NCI-H1930 (cell line): ENCODE results near the gene PSMD6.

ENCODE experiments used
- DNase-seq, 2 experiments: peaks; one replicate each; lab custom pipeline; 2025; lab: John Stamatoyannopoulos, UW

The PSMD6 gene

GRCh38 chr3:64046592-64046991 is 23.3 kb upstream of the PSMD6 start:
- no peak for DNase-seq

- DNase-seq: no peak
Observed at GRCh38 chr3:64042952-64043351, 19.7 kb upstream of the PSMD6 start.

- no peak for DNase-seq
Observed at GRCh38 chr3:64039981-64040733, 16.9 kb upstream of the PSMD6 start.

- DNase-seq: no peak
Observed at GRCh38 chr3:64039332-64039731, 16.0 kb upstream of the PSMD6 start.

DNA sequence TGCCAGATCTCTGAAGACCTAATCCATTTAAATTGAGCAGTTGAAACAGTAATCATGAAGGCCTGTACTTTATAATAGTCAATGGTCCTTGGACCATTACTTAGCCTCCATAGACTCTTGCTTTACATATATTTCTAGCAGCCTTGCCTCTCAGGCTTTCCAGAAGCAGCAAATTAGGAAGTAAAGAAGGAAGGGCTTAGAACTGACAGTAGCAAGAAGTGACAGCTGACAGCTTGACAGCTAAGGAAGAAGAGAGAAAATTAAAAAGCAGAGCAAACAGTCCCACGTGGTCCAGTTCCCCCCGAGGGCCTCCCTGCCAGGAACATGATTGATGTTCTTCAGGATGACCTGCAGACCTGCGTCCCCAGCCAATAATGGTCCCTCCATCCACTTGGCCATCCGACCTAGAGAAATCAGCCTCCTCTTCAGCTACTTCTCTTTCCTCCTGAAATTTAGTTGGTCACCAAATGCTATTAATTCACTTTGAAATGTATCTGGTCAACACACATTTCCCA is 15.0 kb upstream of the PSMD6 start:
- no peak for DNase-seq

GRCh38 chr3:64037084-64037483 is 13.8 kb upstream of the PSMD6 start:
- no peak for DNase-seq

DNA sequence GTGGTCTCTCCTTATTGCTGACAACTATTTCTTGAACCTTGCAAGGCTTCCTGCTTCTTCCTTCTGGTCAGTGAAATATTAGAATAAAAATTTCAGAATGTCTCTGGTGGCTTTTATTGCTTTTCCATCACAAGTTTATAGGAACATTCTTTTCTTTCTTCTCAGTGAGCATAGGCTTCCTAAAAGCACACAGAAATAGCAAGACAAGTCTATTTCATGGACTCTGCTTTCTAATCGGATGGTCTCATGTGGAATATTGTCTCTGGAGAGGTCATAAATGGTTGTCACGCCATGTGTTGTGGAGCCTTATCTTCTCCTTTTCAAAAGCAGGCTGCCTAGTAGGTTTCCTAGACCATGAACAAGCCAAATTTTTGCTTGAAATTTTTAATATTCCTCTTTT is 9.8 kb upstream of the PSMD6 start:
- no peak for DNase-seq

DNA sequence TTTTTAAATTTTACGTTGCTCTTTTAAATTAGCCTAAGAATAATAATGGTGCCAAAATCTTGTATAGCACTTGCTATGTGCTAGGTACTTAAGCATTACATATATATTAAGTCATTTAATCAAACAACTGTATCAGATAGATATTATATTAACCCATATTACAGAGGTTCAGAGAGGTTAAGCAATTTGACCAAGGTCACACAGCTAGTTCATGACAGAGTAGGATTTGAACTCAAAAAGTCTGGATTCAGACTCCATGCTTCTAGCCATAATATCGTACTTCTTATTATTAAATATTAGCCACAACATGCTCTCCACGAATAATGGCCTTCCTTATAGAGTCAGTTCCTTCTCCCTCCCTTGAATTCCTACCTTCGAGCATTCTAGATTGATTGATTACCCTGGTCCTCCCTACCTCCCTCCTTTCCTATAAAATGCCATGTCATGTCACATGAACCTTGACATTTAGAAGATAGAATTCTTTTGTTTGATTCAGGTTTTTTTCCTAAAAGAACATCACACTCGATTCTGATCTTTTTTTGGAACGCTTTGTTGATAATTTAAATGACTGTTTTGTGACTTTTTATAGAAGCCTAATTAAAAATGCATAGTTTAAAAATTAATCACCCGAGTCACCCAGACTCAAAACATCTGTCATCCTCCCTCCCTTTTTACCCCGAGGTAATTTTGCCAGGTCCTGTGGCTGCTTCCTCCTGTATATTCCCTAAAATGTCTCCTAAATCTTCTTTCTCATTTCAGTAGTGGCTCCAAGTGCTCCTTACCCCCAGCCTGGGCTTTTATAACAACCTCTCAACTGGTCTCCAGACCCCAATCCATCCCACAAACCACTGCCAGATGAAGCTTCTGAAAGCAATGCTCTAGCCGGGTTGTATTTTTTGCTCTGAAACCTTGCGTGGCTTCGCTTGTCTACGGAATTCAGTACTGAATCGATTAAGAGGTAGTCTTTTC is 8.5 kb upstream of the PSMD6 start:
- DNase-seq: no peak

DNA sequence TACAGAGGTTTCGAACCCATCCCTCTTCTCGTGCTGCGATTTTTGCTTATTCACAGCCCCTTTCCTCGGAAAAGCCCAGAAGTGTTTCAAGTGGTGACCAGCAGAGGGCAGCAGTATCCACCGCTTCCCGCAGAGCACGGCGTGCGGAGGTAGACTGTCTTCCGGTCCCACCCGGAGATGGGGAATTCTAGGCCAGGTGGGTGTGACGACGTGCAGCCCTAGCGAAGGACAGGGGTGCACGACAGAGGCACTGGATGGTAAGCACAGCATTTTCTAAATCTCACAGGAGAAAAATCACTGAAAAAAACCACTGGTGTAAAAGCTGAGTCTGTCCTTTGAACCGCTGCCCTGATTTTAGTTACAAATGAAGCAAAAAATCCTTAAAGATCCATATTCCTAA is 7.4 kb upstream of the PSMD6 start:
- DNase-seq: peak; percentile 51 to 68

- no peak for DNase-seq
Observed at GRCh38 chr3:64029287-64029686, 6.0 kb upstream of the PSMD6 start.

GRCh38 chr3:64028754-64029153 is 5.5 kb upstream of the PSMD6 start:
- DNase-seq: no peak

DNA sequence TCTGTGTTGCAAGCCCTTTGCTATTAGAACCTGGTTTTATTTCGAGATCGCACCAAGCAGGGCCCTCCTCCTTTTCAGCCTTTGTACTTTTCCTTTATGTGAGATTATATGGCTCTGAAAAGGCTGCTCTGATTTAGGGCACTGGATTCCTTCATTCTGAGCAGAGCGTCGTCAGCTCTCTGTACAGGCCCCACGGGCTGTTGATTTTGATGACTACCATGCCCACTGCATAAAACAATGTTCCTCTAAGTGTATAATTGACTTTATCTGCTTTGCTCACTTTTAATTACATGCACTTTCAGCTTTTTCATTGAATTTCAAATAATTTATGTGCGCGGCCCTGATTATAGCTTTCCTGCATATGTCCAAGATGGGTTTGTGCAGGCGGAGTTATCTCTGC is 4.4 kb upstream of the PSMD6 start:
- no peak for DNase-seq

DNA sequence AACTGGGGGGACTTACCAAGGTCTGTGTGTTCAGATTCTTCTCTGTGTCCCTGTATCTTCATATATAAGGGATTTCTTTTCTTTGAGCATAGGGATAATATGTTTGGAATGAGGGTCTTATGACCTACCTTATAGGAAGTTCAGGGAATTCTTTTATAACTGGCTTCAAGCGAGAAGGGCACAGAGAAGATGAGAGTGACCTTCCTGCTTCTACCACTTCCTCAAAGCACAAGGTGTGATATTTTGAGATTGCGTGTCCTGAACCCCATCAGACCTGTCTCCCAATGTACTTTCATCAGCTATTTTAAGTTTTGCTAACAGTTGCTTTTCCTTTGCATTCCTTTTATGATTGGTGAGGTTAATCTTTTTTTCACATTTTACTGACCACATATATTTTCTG is 3.1 kb upstream of the PSMD6 start:
- DNase-seq: no peak

DNA sequence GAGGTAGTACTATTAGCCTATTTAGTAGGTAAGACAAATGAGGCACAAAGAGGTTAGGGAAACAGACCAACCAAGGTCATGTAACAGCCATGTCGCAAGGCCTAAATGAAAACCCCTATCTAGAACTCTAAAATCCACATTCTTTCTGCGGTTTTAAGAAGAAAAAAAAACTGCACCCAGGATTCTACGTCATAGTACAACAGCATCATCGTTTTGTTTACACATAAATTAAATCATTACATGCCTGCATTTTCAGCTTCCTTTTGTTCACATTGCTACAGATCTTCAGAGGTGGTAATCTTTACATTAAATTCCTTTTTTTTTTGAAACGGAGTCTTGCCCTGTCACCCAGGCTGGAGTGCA is 548 bp upstream of the PSMD6 start:
- no peak for DNase-seq

DNA sequence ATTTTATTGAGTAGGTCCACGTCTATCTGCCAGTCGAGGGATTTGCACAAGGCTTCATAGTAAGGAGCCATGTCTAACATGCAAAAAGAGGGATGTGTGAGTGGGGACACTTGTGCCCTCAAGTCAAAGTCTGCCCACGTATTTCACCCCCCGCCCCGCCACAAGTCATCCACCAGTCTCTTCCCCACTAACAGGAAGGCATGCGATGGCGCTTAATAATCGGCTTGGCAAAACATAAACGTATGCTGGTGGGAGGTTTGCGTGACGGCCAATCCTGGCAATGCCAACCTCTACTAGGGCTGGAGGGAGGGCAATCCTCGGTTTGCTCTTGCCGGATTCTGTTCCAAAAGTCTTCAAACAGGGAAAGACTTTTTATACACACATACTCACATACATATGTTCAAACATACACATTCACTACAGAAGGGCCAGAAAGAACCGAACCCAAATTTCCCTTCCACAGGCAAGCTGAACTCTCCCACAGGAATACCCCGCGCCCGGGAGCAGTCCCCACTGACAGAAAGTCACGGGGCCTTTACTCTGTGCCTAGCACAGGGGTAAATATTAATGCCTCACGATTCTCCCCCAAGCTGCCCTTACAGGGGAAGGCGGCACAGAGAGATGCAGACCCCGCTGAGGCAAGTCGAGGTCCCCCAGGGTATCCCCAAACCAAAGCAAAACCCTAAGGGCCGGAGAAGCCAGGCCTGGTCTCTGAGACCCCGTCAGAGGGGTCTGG is 675 bp downstream of the PSMD6 start:
- DNase-seq: no peak

DNA sequence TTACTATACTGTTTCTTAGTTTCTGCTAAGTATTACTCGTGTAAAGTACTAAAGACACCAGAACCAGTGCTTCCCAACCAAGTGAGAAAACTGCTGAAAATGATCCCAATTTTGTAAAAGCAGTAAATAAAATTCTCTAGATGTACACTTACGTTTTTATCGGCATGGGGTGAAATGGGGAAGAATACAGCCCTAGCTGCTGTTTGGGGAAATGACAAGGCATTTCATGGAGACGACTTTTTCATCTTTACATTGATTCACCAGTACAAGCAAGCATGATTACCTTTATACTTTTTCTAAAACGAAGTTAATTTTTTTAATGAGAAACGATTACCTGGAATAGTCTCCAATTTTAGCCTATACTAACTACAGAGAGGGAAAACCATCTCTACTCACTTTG is 1.4 kb downstream of the PSMD6 start:
- no peak for DNase-seq

DNA sequence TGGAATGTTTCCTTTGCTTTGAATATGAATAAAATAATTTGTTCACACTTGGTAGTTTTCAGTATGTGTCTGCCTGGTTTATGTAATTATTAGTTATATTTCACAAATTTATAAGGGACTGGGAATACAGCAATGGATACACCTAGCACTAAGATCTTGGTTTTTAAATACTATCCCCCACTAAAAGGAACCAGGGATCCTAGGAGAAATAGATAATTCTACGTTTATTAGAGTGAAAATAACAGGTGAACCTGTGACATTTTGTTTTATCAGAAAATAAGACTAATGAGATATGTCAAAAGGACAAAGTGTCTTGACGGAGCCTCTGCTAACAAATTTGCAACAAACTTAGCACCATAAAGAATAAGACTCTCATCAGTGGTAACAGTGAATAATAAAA is 3.4 kb downstream of the PSMD6 start:
- no peak for DNase-seq

DNA sequence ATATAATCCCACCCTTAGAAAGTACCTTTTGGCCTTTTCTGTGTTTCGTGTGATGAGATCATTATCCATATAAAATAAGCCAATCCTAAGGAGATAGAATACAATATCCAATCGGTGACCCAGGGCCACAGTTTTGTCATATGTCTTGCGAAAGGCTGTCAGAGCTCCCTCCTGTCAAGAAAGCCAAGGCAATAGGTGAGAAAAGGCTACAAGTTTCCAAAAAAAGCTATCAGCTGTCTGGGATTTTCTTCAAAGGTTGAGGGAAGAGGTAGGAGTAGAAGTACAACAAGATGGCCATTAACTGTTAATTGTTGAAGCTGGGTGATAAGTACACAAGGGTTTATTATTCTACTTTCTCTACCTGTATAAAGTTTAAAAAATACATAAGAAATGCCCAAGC is 4.0 kb downstream of the PSMD6 start:
- no peak for DNase-seq

- no peak for DNase-seq
Observed at GRCh38 chr3:64016941-64017620, 6.2 kb downstream of the PSMD6 start.

DNA sequence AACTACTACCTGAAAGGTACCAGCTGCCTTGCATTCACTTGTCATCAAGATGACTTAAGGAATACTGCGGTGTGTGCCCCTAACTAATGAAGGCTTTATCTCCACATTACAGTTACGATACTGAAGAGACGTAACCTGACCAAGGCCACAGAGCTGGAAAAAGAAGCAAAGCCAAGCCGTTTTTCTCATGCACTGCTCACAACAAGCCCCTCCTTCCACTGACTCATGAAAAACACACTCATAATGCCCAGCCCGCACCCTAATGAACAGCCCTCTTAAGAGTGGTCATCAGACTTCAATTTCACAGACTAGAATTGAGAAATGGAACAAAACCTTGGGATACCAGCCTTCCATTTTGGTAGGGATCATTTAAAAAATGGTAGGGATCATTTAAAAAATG is 11.6 kb downstream of the PSMD6 start:
- no peak for DNase-seq

DNA sequence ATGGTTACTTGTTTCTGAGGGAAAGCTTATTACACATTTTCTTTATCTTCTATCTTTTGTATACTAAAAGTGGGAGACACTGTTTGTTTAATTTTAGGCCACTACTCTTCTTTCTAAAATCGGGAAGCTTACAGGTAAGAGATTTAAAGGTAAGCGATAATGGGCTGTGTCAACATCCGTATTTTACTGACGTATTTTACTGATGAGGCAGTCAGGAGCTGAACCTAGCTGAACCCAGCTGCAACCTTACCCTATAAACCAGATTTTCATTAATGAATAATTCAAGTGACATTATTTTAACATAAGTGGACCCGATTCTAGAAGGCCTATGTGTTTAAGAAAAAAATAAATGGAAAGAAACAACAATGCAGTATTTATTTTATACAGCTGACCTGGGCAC is 13.1 kb downstream of the PSMD6 start:
- no peak for DNase-seq

GRCh38 chr3:64009528-64009927 is 13.8 kb downstream of the PSMD6 start:
- no peak for DNase-seq
